BE2C (cell line): ENCODE measurements around the gene VPS13D.

Experiments
- DNase-seq: peaks from one replicate; pipeline ENCODE4 v3.0.0-alpha.2; 2020
- H3K27me3 ChIP-seq: fragments of 250-450 bp; sonication (Bioruptor Pico); 2 replicates; pipeline ENCODE4 v1.5.1; 2020; ENCODE audit warnings: mild to moderate bottlenecking
- H3K36me3 ChIP-seq: fragments of 250-450 bp; sonication (Bioruptor Pico); 2 replicates; pipeline ENCODE4 v1.5.1; 2020; ENCODE audit warnings: mild to moderate bottlenecking
- H3K4me1 ChIP-seq: fragments of 250-450 bp; sonication (Bioruptor Pico); 2 replicates; pipeline ENCODE4 v1.5.1; 2020
- H3K4me3 ChIP-seq: 2 replicates; pipeline ENCODE4 v1.5.1; 2011; ENCODE audit warnings: low read depth, low read length
- H3K9me3 ChIP-seq: fragments of 250-450 bp; sonication (Bioruptor Pico); 2 replicates; pipeline ENCODE4 v1.5.1; 2020
- TF ChIP-seq, protein P1 (sequence below): IDR thresholded peaks from 2 replicates; pipeline ENCODE4 v1.5.1; 2012; ENCODE audit warnings: mild to moderate bottlenecking, low read depth, low read length

Gene VPS13D

DNA sequence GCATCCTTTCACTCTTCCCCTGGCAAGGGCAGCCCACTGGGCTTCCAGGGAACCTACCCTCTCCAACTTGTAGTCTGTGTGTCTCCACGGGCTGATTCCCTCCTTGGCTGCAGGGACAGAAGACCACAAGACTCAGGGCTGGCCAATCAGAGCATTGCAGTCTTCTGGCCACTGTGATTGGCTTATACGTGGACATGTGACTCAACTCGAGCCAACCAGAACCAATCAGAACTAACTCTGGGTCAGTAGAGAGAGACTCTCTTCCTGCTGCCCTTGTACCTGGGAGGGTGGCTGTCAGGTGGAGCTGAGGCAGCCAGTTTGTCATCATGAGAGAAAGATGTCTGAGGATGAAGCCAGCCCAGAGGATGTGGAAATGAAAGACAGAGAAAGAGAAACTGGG lies 324.1 kb downstream of the VPS13D start:
- no peaks in the 10 kb centered on the region for H3K4me1 ChIP-seq
- H3K36me3 ChIP-seq = no peaks in the 10 kb centered on the region
- TF ChIP-seq, protein P1, sequence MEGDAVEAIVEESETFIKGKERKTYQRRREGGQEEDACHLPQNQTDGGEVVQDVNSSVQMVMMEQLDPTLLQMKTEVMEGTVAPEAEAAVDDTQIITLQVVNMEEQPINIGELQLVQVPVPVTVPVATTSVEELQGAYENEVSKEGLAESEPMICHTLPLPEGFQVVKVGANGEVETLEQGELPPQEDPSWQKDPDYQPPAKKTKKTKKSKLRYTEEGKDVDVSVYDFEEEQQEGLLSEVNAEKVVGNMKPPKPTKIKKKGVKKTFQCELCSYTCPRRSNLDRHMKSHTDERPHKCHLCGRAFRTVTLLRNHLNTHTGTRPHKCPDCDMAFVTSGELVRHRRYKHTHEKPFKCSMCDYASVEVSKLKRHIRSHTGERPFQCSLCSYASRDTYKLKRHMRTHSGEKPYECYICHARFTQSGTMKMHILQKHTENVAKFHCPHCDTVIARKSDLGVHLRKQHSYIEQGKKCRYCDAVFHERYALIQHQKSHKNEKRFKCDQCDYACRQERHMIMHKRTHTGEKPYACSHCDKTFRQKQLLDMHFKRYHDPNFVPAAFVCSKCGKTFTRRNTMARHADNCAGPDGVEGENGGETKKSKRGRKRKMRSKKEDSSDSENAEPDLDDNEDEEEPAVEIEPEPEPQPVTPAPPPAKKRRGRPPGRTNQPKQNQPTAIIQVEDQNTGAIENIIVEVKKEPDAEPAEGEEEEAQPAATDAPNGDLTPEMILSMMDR = no peak
- no peaks in the 10 kb centered on the region for H3K9me3 ChIP-seq
- no peak overlapping the region for H3K4me3 ChIP-seq
- no peak for DNase-seq
- H3K27me3 ChIP-seq = no peaks in the 10 kb centered on the region

DNA sequence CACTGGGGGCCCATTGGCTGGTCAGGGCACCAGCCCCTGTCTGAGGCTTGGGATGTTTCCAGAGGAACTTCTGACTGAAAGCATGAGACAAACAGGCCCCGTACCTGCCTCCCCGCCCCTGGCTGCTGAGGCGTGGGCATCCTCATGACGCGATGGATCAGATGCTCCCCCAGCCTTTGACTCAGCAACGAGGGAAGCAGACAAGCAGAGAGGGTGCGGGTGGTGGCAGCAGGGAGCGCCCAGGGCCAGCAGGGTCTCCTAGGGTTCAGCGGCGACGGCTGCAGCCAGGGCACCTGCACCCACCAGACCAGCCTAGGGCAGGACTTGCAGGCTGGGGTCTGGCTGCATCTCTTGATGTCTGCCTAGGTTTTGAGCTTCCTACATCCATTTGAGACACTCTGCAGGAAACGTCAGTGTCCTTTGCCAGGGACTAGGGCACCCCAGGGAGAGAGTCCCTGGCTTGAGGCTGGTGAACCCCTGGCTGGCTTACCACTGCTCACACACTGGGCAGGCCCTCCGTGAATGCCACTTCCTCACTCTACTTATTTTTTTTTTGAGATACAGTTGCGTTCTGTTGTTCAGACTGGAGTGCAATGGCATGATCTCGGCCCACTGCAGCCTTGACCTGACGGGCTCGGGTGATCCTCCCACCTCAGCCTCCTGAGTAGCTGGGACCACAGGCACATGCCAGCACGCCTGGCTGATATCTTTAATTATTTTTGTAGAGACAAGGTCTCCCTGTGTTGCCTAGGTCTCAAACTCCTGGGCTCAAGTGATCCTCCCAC lies 324.9 kb downstream of the VPS13D start:
- H3K36me3 ChIP-seq = no peaks in the 10 kb centered on the region
- H3K4me3 ChIP-seq = no peak overlapping the region
- no peak for DNase-seq
- H3K27me3 ChIP-seq = no peaks in the 10 kb centered on the region
- TF ChIP-seq, protein P1 = no peak
- H3K4me1 ChIP-seq = no peaks in the 10 kb centered on the region
- no peaks in the 10 kb centered on the region for H3K9me3 ChIP-seq

DNA sequence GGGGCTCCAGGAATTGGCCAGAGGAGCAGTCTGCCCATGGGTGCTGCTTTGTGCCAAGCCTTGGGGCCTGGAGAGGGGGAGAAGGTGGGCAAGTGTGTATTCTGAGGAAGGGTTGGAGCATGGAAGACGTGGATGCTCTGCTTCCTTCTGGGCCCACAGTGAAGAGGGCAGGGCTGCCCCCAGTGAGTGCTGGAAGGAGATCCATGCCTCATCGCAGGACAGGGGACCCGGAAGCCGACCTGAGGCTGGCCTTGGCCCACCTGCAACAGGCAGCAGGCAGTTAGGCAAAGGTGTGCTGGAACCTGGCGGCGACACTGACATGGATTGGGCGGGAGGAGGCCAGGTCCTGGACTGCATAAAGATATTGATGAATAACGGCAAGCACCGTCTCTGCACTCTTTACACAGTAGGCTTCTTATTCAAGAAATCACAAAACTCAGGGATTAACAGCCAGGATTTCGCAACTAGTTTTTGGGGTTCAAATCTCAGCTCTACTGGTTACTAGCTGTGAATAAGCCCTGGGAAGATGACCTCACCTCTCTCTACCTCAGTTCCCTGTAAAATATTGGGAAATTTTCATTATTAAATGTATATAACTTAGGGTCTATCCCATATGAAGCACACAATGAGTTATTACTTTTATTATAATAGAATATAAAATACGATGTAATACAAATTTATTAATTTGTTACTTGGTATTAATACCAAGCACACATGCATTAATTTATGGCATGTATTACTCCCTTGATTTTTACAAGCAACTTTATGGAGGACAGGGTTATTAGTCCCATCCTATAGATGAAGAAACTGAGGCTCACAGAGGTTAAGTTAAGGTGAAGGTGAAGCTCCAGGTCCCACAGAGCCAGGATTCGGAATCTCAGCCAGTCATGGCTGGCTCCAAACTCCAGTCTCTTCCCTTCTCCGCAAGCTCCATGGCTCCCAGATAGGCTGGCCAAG lies 325.9 kb downstream of the VPS13D start:
- H3K4me1 ChIP-seq = no peaks in the 10 kb centered on the region
- H3K4me3 ChIP-seq = no peak overlapping the region
- DNase-seq = no peak
- H3K27me3 ChIP-seq = no peaks in the 10 kb centered on the region
- H3K36me3 ChIP-seq = no peaks in the 10 kb centered on the region
- TF ChIP-seq, protein P1 = no peak
- no peaks in the 10 kb centered on the region for H3K9me3 ChIP-seq

DNA sequence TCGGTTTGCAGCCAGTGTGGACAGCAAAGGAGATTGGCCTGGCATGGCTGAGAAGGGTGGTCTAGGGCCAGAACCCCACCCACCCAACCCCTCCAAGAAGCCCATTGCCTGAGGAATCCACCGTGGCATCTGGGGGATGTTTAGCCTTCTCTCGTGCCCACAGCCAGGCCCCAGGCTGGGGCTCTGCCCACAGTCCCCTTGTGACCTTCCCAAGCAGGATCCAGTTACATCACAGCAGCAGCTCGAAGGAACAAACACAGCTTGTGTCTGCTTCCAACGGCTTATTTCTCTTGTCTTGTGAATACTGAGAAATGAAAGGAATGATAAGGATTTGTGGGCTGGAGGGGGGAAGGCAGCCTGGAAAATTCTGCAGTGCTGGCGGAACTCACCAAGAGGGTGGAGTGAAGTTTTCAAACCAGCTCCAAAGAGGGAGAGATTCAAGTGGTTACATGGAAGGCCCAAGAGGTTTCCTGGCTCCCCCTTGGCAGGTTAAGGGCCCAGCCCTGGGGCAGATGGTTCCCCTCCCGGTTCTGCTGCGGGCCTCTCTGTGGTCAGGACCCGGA lies 326.6 kb downstream of the VPS13D start:
- Histone ChIP-seq H3K9me3 (no peaks in the 10 kb centered on the region), H3K36me3 (no peaks in the 10 kb centered on the region), H3K4me3 (no peak overlapping the region), H3K4me1 (no peaks in the 10 kb centered on the region), H3K27me3 (no peaks in the 10 kb centered on the region)
- TF ChIP-seq, protein P1 = no peak
- DNase-seq = no peak

DNA sequence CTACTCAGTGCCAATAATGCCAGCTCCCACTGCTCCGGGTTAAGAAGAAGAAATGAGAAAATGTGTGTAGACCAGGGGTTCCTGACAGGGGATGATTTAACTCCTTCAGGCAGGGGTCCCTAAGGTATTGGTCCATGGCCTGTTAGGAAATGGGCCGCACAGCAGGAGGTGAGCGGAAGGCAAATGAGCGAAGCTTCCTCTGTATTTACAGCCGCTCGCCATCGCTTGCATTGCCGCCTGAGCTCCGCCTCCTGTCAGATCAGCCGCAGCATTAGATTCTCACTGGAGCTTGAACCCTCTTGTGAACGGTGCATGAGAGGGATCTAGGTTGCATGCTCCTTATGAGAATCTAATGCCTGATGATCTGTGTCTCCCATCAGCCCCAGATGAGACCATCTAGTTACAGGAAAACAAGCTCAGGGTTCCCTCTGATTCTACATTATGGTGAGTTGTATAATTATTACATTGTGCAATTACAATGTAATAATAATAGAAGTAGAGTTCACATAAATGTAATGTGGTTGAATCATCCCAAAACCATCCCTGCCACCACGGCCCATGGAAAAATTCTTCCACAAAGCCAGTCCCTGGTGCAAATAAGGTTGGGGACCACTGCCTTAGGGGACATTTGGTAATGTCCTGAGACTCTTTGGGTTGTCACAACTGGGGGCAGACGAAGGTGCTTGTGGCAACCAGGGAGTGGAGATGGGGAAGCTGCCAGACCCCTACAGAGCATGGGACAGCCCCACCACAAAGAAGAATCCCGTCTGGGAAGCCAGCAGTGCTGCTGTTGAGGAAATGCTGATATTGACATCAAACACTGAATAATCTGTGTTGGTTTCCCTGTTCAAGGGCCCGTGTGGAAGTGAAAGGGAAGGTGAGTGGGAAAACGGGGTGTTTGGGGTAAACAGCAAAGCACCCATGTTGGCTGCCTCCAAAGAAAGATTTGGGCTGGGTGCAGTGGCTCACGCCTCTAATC lies 327.4 kb downstream of the VPS13D start:
- no peaks in the 10 kb centered on the region for H3K36me3 ChIP-seq
- DNase-seq = no peak
- no peaks in the 10 kb centered on the region for H3K27me3 ChIP-seq
- H3K4me3 ChIP-seq = no peak overlapping the region
- H3K9me3 ChIP-seq = no peaks in the 10 kb centered on the region
- TF ChIP-seq, protein P1 = no peak
- no peaks in the 10 kb centered on the region for H3K4me1 ChIP-seq
